Kasumi-1 (cell line): ENCODE results near the gene PTP4A2.
"Not testable (repeated sequence)": the region's sequence is repeated elsewhere in the genome, so short reads cannot be mapped to it uniquely, and the experiment has no call there.

Source experiments
- DNase-seq, 2 experiments: peaks; one replicate each; lab custom pipeline; 2025; lab: John Stamatoyannopoulos, UW

Gene PTP4A2

DNA sequence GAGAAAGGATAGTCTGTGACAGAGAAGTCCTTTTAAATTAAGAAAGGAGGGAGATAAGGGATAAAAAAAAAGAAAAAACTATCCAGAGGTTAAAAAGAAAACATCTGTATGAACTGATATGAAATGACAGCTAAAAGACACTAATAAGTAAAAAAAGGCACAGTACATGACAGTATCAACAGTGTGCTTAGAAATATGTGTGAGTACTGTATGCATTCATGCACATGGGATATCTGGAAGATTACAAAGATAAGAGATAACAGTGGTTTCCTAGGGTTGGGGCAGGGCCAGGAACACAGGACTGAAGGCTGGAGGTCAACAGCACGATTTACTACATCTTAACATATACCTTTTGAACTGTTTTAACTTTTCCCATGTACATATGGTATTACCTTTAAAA is 13.3 kb downstream of the PTP4A2 start:
- DNase-seq = no peak

DNA sequence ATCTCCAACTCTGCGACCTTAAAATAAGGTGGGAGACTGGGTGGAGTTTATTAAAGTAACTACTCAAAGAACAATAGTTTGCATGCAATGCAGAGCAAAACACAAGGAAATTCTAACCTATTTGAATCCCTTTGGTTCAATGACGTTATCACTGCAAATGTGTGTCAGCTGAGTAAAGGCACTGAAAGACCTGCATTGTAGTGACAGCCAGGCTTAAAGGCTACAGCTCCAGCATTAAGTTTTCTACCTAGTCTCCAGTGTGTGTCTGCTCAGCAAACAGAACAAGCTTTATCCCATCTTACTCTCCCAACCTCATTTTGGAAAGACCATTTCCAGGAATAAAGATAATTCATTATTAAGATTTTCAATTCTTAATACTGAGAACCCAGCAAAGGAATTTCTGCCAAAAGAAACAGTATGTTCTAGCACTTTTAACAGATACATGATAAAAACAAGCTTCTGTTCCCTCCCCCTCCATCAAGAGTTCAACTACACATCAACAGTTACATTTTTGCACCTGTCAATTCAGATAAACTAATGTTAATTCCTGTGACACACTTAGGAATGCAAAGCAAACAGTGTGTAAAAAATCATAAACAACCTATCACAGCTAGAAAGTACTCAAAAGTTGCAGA is 14.2 kb downstream of the PTP4A2 start:
- DNase-seq = no peak

DNA sequence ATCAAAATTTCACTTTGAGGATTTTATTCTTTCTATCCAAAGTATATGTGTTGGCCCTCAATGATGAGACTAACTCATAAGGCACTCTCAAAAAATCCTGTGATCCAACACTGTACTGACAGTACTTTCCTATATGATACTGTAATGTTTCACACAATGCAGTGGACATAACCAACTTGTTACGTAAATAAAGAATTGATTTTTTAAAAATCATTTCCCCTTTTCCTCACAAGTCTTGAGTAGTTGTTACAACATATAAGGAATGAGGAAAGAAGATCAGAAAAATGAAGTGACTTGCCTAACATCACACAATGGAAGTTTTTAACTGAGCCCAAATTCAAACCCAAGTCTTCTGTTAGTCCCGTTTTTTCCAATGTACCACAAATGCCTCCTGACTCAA is 17.2 kb downstream of the PTP4A2 start:
- DNase-seq = no peak

DNA sequence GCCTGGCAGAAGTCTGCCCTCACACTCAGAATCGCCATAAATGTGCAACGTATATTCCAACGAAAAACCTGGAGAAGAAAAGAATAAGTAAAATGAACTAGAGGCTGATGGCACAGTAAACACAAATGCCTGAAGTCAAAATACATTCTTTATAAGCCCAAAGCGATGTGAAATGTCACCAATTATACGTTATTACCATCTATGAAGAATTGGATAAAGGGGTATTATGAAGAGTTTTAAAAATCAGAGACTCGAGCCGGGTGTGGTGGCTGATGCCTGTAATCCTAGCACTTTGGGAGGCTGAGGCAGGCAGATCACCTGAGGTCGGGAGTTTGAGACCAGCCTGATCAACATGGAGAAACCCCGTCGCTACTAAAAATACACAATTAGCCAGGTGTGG is 18.6 kb downstream of the PTP4A2 start:
- no peak for DNase-seq

DNA sequence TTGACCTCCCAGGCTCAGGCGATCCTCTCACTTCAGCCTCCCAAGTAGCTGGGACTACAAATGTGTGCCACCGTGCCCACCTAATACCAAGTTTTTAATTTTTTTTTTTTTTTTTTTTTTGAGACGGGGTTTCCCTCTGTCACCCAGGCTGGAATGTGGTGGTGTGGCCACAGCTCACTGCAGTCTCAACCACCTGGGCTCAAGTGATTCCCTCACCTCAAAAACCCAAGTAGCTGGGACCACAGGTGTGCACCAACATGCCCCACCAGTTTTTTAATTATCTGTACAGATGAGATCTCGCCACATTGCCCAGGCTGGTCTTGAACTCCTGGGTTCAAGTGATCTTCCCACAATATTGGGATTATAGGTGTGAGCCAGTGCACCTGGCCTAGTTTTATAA is 22.7 kb downstream of the PTP4A2 start:
- no peak for DNase-seq

DNA sequence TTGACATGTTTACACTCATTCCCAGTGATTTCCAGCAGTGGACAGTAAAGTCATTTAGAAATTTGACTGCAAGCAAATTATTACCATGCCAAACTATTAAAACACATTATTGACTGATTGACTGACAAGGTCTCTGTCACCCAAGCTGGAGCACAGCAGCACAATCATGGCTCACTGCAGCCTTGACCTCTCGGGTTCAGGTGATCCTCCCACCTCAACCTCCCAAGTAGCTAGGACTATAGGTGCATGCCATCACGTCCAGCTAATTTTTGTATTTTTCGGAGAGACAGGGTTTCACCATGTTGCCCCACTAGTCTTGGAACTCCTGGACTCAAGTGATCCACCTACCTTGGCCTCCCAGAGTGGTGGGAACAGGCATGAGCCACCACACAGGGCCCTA is 24.2 kb downstream of the PTP4A2 start:
- DNase-seq = no peak

DNA sequence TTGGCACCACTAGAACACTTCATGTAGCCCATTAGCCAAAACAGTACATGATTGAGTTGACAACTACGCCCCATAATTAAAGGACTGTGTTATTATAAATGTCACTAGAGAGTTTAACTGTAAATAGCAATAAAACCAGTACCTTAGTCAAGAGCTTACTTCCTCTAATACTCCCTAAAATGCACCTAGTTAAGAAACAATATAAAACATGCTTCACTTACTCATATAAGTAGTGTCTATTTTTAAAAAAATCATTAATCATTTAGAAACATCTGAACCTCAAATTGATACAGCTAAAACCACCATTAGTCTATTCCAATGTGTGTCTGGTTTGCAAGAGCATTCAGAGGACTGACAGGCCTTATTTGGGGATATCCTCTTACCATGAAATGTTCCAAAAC is 25.3 kb downstream of the PTP4A2 start:
- no peak for DNase-seq

DNA sequence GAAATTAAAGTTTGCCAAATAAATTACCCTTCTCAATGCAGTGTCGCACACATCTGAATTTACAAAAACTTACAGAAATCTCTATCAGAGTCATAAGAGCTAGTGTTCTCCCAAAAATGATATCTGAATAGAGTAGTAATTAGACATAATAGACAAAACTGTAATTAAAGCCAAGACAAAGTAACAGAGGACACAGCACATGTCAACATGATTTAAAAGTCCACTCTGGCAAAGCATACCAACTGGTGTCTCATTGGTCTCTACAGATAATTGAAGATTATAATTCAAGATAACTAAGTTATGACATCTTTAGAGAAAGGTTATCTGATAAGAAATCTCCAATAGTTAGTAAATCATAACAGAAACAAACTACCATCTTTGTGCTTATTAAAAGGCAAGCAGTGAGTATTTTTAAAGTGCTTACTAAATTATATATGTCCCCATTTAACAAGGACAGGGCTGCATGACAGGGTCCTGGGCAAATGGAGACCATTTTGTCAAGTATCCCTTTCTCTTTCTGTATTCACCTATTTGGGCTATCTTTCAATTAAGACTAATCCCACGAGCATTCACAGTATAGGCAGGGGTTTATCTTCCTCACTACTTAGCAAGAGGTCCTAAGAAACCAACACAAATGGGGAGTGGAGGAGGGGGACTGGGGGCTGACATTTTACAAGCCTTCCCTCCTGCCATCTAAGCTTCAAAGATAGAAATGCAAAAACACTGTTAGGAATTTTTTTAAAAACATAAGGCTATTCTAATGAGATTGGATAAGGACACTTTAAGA is 26.0 kb downstream of the PTP4A2 start:
- DNase-seq = no peak

DNA sequence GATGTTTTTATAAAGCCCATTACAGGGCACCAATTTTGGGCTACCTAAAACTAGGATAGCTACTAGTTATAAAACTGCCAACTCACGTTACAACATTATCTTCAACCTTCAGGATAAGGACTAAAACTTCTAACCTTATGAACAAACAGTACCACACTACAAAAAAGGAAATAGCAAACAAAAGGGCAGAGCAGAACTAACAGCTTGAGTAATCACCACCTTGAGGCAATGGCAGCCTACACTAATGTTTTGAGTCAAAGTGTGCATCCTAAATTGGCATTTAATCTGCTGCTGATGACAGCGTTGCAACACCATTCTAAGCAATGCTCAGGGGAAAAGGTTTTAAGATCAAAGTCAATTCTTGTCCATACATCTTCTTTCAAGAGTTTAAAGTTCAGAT is 27.2 kb downstream of the PTP4A2 start:
- DNase-seq = no peak

DNA sequence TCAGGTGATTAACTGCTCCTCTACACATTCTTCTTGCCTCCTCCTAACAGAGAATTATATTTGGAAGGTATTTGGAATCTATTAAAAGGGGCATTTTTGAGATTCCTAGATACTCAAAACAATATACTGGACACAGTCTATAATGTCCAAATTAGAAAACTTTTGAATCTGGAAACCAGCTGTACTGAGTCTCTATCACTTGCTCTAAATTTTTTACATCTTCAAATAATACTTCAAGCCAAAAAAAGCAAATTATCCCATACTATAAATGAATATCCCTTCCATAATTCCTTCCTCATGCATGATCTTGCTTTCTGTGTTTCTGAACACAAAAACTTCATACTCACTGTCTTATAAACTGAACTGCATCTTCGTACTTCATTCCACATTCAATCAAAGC is 28.5 kb downstream of the PTP4A2 start:
- DNase-seq = no peak

DNA sequence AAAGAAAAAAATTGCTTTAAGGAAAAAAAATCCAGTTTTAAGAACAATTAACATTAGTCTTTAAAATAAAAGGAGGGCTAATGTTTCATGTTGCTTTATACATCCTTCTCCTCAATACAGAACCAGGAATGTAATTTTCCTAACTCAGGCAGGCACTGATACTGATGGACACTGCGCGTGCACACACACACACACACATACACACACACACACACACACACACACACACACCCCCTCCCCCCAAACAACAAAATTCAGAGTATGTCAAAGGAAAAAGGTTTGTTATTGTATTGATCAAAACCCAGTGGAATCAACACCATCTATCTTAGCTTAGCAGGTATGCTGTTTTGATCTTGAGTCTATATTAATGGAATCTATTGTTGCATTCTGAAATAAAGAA is 31.6 kb downstream of the PTP4A2 start:
- no peak for DNase-seq

DNA sequence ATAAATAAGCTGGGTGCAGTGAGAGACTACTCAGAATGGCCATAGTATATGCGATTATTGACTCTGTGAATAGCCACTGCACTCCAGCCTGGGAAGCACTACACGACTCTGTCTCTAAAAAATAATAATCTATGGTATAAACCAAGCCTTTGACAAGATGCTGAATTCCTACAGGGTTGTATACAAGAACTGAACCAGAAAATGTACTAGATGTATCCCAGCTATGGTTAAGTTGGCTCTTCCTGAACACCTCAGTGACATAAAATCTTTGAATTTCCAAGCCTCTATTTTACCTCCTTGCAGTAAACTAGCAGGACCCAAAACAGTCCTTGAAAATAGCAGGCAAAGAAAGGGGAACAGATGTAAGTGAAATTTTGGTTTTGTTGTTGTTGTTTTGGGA is 32.5 kb downstream of the PTP4A2 start:
- no peak for DNase-seq

DNA sequence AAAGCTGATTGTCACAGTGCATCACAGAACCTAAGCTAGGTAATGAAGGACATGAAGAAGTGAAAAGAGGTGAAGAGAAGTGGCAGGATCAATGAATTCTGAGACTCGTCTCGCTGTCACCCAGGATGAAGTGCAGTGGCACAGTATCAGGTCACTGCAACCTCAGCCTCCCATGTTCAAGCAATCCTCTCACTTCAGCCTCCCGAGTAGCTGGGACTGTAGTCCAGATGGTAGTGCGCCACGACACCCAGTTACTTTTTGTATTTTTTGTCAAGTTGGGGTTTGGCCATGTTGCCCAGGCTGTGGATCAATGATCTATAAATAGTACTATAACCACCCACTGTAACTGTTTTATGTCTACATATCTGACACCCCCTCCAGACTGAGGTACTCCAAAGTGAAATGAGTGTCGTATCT is 33.1 kb downstream of the PTP4A2 start:
- DNase-seq = no peak

DNA sequence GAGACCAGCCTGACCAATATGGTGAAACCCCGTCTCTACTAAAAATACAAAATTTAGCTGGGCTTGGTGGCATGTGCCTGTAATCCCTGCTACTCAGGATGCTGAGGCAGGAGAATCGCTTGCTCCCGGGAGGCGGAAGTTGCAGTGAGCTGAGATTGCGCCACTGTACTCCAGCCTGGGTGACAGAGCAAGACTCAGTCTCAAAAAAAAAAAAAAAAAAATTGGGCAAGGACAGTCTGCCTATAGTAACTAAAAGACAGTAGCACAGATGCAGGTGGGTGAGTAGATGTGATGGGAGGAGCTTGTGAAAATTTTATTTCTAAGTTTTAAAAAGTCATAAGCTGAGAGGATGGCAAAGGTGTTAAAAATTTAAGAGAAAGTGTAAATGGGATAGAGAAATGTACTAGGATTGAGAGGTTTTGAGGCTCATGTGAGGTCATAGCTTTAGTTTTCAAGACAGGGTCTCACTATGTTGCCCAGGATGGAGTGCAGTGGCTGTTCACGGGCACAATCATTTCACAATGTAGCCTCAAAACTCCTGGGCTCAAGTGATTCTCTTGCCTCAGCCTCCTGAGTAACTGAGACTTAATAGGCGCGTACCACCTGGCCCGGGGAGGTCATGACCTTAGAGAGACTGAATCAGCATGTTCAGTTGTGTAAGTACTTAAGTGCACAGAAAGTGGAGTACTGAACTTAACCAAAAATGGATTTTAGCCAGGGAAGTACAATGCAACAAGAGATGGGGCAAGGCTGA is 33.7 kb downstream of the PTP4A2 start:
- no peak for DNase-seq

DNA sequence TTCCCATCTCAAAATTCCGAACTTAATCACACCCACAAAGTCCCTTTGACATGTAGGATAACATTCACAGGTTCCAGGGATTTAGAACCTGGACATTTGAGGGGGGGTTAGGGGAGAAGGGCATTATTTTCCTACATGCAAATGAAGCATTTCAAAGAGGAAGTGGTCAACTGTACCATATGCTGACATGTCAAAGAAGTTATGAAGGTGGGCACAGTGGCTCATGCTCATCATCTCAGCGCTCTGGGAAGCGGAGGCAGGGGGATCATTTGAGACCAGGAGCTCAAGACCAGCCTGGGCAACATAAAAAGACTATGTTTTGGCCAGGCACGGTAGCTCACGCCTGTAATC is 35.7 kb downstream of the PTP4A2 start:
- DNase-seq = no peak

DNA sequence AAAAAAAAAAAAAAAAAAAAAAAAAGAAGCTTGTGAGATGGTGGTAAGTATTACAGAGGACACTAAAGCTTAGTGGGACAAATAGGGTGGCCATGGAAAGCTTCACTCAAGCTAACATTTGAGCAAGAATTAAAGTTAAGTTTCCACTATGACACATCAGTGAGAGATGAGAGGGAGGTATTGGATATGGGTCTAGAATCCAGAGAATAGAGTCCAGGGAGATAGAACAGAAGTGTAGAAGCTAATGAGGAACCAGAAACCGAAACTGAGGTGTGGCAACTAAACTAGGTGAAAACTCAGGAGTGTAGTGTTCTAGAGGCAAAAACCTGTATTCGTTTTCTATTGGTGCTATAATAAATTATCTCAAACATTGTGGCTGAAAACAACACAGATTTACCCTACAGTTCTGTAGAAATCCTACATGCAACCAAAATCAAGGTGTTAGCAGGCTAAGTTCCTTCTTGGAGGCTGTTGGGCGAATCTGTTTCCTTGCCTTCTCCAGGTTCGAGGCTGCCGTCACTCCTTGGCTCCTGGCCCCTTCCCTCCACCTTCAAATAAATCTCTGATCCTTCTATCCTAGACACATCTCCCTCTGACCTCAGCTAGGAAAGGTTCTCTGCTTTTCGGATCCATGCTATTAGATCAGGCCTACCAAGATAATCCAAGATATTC is 36.2 kb downstream of the PTP4A2 start:
- no peak for DNase-seq

DNA sequence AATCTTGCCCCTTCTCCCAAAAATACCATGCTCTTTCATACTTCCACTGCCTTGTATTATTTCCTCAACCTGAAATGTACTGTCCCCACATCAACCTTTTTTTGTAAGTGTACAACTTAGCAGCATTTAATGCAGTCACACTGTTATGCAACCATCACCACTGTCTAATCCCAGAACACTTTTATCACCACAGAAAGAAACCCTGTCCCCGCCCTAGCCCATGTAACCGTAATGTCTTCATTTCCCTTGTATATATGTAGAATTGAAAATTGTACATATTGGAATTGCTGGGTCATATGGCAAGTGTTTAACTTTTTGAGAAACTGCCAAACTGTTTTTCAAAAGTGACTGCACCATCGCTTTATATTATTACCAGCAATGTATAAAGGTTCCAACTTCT is 37.4 kb downstream of the PTP4A2 start:
- DNase-seq = no peak

DNA sequence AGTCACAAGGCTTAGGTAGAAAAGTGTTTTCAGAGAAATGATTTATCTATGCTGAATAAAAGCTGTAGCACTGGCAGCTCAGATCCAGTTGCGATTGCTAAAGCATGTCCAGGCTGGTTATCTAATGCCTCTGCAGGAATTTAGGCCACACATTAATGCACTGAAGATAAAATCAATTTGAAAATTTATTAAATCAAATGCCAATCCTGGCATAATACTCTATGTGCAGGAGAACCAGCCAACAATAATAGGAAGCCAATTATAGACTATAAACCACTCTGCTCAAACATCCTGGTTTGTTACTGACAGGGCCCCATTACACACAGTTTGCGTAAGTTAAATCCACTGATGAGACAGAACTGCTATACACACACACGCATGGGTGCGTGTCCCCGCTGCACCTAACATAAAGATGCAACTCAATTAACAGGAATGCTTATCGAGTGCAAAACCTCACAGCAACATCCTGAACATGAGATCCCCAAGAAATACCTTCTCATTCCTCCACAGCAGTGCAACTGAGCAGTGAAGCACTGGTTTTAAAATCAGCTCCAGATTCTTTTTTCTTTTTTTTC is 40.6 kb downstream of the PTP4A2 start:
- no peak for DNase-seq

DNA sequence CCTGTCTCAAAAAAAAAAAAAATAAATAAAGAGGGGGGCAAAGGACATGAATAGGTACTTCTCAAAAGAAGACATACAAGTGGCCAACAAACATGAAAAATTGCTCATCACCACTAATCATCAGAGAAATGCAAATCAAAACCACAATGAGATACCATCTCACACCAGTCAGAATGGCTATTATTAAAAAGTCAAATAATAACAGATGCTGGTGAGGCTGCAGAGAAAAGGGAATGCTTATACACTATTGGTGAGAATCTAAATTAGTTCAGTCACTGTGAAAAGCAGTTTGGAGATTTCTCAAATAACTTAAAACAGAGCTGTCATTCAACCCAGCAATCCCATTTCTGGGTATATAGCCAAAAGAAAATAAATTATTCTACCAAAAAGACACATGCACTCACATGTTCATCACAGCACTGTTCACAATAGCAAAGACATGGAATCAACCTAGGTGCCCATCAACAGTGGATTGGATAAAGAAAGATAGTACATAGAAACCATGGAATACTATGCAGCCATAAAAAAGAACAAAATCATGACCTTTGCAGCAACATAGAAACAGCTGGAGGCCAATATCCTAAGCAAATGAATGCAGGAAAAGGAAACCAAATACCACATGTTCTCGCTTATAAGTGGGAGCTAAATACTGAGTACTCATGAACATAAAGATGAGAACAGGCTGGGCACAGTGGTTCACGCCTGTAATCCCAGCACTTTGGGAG is 42.5 kb downstream of the PTP4A2 start:
- DNase-seq = not testable (repeated sequence)

DNA sequence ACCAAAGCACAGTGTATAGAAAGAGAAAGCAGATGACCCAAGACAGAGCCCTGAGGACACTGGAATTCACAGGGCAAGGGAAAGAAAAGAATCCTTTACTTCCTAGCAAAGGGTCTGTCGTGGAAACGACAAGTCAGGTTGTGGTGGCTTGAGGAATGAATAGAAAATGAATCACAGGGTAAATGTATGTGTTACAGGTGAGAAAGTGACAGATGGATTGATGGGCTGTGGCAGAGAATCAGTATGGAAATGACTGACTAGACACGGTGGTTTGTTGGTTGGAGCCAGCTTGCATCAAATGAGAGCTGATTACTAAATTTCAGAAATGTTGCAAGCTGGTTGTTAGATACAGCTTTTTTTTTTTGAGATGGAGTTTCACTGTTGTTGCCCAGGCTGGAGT is 46.9 kb downstream of the PTP4A2 start:
- DNase-seq = no peak

DNA sequence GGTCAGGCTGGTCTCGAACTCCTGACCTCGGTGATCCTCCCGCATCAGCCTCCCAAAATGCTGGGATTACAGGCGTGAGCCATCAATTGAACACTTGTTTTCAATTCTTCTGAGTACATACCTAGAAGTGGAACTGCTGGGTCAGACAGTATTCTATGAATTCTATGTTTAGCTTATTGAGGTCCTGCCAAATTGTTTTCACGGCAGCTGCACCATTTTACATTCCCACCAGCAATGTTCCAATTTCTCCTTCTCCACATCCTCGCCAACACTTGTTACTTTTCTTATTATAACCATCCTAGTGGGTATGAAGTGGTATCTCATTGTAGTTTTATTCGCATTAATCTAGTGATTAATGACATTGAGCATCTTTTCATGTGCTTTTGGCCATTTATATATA is 49.9 kb downstream of the PTP4A2 start:
- no peak for DNase-seq

DNA sequence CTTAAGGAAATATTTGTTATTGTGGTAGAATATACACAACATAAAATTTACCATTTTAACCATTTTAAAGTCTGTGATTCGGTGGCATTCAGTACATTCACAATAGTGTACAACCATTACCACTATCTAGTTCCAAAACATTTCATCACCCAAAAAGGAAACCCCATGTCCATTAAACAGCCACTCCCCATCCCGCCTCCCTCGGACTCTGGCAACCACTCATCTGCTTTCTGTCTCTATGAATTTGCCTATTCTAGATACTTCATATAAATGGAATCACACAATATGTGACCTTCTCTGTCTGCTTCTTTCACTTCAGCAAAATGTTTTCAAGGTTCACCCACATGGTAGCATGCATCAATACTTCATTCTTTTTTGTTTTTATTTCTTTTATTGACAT is 51.3 kb downstream of the PTP4A2 start:
- DNase-seq = no peak
